Amygdala (tissue), 56 donors: ENCODE measurements around the gene CCDC169.
"Not testable (repeated sequence)": the region's sequence is repeated elsewhere in the genome, so short reads cannot be mapped to it uniquely, and the experiment has no call there.

Source experiments
- DNase-seq, 56 donors: peaks; one replicate each; lab custom pipeline; 2025; lab: John Stamatoyannopoulos, UW

Gene CCDC169

DNA sequence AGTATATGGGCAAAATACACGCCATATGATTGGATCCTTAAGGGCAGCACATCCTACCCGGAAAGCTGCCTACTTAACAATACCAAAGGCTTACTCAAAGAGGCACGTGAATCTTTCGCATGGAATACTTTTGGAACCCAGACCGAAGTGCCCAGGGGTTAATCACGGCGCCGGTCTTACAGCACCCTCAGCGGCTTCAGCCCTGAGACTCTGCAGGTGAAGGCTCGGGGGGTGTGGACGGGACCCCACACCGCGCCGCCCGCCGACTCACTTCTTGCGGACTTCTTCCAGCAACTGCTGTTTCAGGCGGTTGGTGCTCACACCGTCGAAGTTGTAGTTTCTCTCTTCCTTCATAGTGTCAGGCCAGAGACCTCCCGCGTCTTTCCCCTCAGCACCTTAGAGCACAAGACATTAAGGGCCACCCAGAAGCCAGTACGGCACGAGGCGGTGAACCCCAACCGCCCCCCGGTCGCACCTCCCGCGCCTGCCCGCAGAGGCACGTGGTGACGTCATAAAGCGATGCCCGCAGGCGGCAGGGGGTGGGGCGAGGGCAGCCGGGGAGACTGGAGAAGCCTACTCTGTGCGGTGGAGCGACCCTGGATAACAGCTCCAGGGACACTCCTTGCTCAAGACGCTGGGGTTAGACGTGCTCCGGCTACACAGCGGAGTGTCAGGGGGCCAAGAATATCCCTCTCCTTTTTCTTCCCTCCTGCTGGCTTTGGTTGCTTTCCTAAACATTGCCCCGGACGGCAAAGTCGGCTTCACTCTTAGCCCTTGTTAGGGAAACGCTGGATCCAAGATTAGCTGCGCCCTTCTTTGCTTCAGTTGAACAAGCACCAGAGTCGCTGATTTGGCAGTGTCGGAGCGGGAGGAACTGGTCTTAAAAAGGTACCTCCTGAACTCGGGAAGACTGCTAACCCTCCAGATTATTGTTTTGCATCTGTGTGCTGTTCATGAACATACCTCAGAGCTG lies at the start of gene CCDC169:
CCDC169 (minus strand) TSS at position 449 of the 973 bp plus-strand sequence; CDS start at position 354, 95 bp downstream.
- DNase-seq = peak in 48 of 56 donors; percentile 6 to 73 (median 44)

DNA sequence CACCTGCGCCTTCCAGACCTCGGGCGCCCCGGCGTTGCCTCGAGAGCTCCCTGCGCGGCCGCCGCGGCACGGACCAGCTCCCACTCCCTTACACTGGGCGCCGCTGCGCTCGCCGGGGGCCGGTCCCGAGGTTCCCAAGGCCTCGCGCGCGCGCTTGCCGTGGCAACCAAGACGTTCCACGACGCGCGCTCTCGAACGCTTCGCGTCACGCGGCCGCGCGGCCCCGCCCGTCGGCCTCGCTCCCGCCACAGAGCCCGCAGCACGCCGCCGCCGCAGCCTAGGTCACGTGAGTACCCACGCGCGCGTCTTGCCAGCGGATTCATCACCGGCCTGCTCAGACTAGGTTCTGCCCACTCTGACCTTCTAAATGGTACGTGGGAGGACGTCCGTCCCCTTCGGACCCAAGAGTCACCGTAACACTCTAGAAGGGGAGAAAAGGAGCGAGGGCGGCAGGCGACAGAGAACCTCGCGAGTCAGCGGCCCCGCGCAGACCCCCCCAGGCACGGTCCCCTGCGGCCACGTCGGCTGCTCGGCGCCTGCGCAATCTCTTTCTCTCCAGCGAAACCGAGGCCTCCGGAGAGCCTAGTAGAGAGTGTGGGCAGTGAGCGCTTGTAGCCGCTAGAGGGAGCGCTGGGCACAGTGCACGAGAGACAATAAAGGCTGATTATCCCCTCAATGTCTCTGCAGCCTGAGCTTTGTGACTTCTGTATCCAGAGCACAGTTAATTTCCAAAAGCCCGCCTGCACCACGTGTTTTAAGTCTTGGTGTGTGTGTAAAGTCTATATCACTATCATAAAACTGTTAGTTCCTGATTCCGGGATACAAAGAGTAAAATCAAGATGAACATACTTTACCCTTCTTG lies 48.8 kb upstream of the CCDC169 start, which contains the start of gene SPART:
SPART (minus strand) TSS at position 173 of the 862 bp plus-strand sequence. CDS start 10,564 bp downstream, outside the sequence.
- DNase-seq = peak; percentile 81 to 99 (median 94)

DNA sequence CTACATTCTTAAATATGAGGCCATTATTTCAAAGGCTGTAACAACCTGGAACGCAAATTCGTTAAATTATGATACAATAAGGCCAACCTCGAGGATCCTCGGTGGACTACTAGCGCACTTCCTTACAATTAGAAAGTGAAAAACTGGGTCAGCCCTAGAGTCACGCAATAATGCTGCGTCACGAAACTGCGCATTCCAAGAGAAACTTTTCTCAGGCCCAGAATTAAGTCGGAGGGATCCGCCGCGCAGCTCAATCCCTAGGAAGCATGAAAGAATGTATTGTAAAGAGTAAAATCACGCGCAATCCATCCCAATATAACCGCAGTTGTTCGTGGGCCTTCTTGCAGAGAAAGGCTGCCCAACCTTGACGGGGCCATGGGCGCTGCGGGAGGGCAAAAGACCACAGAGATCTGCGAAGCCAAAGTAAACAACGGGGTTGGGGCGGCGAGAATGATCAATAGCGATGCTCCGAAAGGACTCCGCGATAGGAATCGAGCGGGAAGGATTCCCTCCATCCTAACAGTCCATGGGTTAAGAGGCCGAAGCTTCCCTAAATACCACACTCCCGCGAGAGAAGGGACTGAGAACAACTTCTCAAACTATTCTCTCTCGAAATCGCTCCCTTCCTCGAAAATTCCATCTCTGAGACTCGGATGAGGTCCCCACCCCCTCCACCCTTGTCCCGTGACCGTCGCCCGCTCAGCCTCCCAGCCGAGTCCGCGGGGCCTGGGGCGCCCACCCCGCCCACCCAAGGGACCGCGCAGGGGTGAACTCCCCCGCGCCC lies 48.0 kb upstream of the CCDC169 start:
- DNase-seq = peak in 48 of 56 donors; percentile 10 to 81 (median 56)

DNA sequence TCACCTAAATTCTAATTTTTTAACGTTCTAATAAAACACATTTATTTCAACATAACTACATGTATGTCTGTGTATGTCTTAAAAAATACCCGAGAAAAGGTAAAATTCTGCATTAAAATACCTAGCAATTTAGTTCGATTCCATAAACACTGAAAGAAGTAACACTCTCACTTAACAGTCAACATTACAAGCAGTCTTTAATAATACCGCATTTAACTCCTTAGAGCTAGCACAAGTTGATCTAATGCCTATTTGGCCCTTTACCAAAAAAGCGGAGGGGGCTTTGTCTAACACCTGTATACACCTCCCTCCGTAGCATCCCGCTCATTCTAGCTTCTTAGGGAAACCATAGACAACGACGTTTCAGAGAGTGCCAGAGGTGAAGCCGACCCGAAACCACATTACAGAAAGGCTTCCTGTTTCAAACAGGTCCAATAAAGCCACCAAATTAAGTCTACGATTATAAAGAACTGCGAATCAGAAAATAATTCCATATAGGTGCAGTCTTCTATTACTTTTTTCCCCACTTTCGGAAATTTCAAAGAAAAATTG lies 47.3 kb upstream of the CCDC169 start:
- no peak for DNase-seq

GRCh38 chr13:36344173-36344572 lies 46.6 kb upstream of the CCDC169 start:
- no peak for DNase-seq

- no peak for DNase-seq
These were observed 46.2 kb upstream of the CCDC169 start for GRCh38 chr13:36343766-36344165.

GRCh38 chr13:36342715-36343114 lies 45.1 kb upstream of the CCDC169 start:
- DNase-seq = no peak

DNA sequence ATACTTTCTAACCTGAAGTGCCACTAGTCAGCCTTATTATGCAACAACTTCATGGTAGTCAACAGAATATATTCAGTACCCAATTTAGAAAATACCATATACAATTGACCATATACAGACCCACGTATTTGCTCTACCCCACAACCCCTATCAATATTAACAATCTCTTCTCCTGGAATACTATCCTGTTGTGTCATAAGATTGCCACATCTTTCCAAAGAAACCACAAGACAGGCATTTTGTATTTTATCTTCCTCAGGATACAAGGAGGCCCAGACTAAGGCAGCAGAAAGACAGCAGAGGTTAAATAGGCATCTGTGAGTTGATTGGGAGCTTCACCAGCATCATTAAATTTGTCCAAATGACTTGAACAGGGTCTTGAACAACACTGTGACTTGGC lies 44.1 kb upstream of the CCDC169 start:
- no peak for DNase-seq

GRCh38 chr13:36339600-36340155 lies 42.1 kb upstream of the CCDC169 start:
- no peak for DNase-seq

DNA sequence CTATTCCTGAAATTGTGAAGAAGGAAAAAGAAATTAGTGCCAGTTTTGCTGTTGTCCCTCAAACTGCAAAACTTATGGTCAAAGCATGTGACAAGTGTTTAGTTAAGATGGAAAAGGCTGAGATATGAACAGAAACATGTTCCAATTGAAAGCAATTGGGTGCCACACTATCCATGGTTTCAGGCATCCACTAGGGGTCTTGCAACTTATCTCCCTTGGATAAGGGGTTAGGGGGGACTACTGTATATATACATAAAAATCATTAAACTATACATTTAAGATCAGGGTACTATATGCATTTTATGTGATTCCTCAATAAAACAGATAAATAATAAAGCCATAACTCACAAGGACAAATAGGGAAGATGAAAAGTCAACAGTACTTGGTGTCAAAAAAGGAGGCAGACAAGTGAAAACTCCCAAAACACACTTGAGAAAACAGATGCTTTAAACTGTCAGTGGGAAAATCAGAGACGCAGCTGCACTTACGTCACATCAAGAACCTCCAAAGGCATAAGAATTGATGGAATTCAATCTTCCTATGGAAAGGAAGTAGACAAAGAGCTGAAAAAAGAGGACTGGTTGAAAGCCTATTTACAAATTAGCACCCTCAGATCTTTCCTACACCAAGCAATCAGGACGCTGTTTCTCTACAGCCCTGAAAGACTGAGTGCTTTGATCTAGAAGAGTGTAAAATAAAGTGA lies 40.5 kb upstream of the CCDC169 start:
- no peak for DNase-seq

- no peak for DNase-seq
These were observed 35.4 kb upstream of the CCDC169 start for GRCh38 chr13:36332986-36333385.

DNA sequence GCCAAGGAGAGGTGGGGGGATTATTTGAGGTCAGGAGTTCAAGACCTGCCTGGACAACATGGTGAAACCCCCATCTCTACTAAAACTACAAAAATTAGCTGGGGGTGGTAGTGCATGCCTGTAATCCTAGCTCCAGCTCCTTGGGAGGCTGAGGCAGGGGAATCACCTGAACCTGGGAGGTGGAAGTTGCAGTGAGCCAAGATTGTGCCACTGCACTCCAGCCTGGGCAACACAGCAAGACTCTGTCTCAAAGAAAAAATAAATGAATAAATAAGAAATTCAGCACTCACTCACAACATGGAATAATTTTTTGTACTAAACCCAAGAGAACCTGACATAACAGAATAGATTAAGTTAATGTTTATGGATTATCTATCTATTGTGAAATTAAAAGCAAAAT lies 34.6 kb upstream of the CCDC169 start:
- DNase-seq = not testable (repeated sequence)

DNA sequence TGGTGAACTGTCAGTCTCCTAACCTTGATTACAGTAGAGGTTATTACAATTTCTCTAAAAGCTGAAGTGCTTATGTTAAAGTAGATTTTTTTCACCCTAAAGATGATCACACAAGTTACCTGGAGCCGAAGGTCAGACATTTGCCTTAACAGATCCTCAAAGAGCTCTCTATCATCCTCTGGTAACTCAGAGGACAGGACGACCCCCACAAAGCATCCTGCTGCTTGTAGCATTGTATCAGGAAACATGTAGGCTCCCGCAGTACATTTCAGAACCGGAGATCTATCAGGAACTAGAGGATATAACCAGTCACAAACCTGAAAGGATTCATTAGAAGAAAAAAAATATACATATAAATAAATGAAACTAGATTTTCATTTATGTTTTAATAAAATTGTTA lies 33.7 kb upstream of the CCDC169 start:
- DNase-seq = no peak

- DNase-seq = no peak
These were observed 31.7 kb upstream of the CCDC169 start for GRCh38 chr13:36329361-36329760.

DNA sequence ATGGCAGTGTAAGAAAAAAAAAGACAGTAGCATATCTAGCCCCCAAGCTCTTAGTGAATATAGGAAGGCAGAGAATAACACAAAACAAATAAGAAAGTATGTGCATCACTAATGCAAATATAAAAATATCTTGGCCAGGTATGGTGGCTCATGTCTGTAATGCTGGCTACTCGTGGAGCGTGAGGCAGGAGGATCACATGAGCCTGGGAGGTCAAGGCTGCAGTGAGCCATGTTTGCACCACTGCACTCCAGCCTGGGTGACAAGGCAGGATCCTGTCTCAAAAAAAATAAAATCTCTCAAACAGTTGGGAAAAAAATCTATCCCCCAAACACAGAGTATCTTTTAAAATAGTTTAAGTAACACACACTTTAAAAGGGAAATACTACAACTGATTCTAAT lies 31.2 kb upstream of the CCDC169 start:
- DNase-seq = no peak

DNA sequence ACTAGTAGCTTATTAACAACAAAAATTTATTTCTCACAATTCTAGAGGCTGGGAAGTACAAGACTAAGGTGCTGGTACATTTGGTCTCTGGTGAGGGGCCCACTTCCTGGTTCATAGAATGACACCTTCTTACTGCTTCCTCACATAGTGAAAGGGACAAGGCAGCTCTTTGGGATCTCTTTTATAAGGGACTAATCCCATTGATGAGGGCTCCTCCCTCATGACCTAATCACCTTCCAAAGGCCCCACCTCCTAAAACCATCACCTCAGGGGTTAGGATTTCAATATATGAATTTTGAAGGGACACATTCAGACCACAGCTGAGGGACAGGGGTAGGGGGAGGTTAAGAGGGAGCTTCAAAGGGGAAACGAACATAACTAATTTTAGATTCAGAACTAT lies 28.3 kb upstream of the CCDC169 start:
- DNase-seq = no peak

- not testable (repeated sequence) for DNase-seq
These were observed 27.3 kb upstream of the CCDC169 start for GRCh38 chr13:36324881-36325280.

DNA sequence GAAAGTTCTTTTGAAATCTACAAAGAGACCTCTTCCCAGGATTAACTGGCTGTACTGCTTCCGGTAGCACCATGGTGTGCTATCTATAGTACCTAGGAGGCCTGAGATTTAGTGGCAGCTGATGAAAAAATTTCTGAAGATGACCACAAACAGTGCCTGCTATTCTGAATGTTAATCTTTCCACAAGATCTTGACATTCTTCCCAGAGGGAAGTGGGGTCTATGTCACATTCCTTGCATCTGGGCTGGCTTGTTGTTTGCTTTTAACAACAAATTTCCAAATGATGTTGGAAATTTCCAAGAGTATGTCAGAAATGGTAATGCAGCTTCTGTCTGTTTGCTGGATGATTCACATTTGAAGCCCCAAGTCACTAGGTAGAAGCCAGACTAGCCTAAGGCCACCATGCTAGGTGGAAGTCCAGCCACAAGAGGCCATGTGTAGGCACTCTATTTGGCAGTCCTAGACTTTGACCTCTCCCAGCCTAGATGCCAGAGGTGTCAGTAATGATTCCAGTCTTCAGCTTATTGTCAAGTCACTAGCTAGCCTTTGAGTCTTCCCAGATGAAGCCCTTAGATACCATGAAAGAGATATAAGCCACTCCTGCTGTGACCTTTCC lies 26.4 kb upstream of the CCDC169 start:
- DNase-seq = no peak

- DNase-seq = no peak
These were observed 25.8 kb upstream of the CCDC169 start for GRCh38 chr13:36323408-36323807.
